NCI-H1436 treated with DMSO at 0.1 percent for 48 hours (cell line): Measurements from ENCODE around the gene ABCG2.
"Not testable (repeated sequence)": the region's sequence is repeated elsewhere in the genome, so short reads cannot be mapped to it uniquely, and the experiment has no call there.

Experiments used
- DNase-seq: peaks from one replicate; lab custom pipeline; 2025; lab: John Stamatoyannopoulos, UW

The ABCG2 gene

GRCh38 chr4:88166608-88167007, 8.2 kb upstream of the ABCG2 start:
- no peak for DNase-seq

DNA sequence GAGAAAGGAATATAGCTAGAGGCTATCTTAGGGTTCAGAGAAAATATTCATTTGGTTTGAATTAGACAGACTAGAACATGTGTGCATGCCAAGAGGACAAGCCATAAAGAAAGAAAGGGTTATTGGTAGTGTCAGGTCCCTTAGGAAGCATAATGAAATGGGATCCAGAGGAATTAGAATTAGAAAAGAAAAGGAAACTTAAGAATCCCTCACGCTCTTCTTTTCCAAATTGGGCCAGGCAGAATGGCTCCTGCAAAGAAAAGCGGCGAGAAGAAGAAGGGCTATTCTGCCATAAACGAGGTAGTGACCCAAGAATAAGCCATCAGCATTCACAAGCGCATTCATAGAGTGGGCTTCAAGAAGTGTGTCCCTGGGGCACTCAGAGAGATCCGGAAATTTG, 4.9 kb upstream of the ABCG2 start:
- DNase-seq: no peak

DNA sequence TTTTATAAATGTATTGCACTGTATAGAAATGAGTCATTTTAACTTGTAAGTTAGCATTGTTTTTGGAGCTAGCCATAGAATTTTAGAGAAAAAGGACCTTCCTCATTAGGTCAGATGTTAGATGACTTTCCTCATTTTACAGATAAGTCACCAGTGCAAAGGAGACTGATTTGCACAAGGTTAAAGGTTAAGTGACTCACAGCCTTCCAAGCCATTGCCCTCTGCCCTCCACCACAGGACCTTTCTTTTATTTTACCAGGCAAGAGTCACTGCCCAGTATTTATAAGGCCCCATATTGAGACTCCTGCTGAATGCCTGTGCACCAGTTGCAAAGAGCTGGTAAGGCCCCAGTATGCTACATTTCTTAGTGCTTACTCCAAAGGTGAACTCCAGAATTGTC, 4.2 kb upstream of the ABCG2 start:
- no peak for DNase-seq

GRCh38 chr4:88159229-88159725, 838 bp upstream of the ABCG2 start:
- DNase-seq: no peak

DNA sequence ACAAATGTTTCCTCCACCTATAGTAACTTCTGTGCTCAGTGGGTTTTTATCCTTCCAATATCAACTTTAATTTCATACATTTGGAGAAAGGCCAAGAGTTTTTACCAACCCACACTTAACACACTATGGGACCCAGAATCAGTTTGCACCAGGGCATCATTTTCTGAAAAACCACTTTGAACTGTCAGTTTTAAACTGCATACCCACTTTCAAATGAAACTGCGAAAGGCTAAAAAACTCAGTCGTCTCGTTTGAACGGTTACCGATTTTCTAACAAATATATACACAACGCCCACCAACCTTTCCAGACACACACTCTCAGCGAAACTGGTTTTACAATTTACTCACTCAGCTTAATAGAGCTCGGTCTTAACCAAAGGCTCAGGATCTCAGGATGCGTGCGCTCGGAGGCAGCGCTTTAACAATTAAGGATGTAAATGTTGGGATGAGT, 376 bp downstream of the ABCG2 start:
- DNase-seq: no peak

- DNase-seq: not testable (repeated sequence)
These were observed 6.1 kb downstream of the ABCG2 start for GRCh38 chr4:88152331-88152730.

DNA sequence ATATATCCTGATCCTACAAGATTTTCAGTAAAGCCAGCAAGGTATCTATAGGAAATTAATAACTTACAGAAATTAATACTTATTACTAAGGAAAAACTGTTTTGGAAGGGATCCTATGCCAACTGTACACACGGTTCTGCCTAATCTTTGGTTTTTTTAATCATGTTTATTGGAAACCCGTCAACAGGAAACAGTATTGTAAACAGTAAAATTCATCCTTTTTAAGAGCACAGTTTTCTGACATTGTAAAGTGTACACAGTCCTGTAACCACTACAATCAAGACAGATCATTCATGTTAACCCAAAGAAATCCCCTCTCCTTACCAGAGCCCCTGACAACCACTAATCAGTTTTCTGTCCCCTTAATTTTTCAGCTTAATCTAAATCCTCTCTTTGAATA, 9.9 kb downstream of the ABCG2 start:
- DNase-seq: no peak

- no peak for DNase-seq
These were observed 10.6 kb downstream of the ABCG2 start for GRCh38 chr4:88147799-88148217.

GRCh38 chr4:88146891-88147290, 11.5 kb downstream of the ABCG2 start:
- DNase-seq: no peak

- DNase-seq: no peak
These were observed 13.6 kb downstream of the ABCG2 start for GRCh38 chr4:88144866-88145300.

DNA sequence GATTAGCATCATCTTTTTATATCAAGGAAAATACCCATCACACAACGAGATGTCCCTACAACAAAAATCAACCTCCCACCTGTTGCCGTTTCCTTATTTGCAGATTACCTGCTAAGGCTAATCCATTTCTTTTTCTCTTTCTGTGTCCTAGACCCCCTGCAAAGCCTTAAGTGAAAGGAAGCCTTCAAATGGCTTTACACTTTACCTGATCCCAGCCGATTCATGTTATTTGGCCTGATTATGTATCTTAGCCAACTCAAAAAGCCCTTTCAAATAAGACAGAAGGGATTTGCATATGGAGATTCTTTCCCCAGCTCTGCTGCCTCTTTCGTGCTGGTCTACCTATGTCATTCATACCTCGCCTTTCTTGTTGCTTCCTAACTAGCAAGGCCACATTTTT, 14.4 kb downstream of the ABCG2 start:
- DNase-seq: no peak

- no peak for DNase-seq
These were observed 14.9 kb downstream of the ABCG2 start for GRCh38 chr4:88143504-88143903.

GRCh38 chr4:88138561-88138960, 19.9 kb downstream of the ABCG2 start:
- DNase-seq: no peak

DNA sequence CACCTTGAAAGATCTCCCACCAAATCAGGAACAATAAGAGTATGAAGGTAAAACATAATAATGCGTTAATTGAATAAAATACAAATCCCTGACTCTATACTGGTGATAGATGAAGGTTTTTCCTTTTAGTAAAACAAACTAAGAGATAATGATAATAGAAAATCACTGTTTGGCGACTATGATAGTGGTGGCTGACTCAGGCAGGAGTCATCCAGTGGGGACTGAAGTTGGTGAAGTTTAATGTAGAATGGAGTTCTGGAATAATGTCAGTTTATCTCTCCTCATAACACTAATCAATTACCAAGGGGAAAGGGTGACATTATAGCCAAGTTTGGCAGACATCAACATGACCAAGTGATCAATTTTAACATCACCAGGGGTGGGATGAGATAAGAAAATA, 21.3 kb downstream of the ABCG2 start:
- no peak for DNase-seq

GRCh38 chr4:88136249-88136648, 22.2 kb downstream of the ABCG2 start:
- no peak for DNase-seq

GRCh38 chr4:88135356-88135663, 23.1 kb downstream of the ABCG2 start:
- no peak for DNase-seq

DNA sequence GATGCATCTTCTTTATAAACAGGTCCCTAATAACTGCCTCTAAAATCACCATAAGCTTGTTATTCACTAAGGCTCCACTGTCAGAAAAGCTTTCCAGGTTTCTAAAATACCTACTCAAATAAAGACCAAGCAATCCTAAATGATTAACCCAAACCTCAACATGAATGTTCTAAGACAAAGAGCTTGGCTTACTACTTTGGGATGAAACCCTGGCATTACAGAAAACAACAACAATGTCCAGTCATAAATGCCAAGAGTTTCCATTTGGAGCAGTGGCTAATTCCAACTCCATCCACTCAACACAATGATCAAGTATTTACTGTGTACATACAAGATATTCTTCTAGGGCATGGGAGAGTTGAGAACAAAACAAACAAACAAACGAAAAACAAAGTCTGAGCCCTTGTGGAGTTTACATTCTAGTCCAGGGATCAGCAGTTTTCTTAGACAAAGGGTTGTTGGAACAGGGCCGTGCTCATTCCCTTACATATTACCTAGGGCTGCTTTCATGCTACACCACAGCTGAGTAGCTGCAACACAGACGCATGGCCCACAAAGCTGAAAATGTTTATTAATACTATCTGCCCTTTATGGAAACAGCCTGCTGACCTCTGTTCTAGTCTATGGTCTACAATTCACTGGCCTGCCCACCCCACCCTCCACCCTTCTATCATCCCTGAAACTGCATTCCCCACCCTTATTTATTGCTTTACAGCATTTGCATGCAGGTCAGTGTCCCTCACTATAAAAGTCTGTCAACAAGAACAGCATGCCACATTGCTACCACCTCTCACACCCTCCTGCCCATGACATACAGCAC, 23.7 kb downstream of the ABCG2 start:
- no peak for DNase-seq

- no peak for DNase-seq
These were observed 24.3 kb downstream of the ABCG2 start for GRCh38 chr4:88134111-88134510.

GRCh38 chr4:88130544-88131305, 27.7 kb downstream of the ABCG2 start:
- DNase-seq: no peak

DNA sequence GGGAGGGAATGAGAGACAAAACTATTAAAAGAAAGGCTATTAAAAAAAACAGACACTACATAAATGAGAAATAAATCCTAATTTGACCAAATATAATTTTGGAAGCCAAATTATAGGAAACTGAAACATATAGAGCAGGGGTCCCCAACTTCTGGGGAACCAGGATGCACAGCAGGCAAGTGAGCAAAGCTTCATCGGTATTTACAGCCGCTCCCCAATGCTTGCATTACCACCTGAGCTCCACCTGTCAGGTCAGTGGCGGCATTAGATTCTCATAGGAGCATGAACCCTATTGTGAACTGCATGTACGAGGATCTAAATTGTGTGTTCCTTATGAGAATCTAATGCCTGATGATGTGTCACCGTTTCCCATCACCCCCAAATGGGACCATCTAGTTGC, 28.4 kb downstream of the ABCG2 start:
- no peak for DNase-seq

DNA sequence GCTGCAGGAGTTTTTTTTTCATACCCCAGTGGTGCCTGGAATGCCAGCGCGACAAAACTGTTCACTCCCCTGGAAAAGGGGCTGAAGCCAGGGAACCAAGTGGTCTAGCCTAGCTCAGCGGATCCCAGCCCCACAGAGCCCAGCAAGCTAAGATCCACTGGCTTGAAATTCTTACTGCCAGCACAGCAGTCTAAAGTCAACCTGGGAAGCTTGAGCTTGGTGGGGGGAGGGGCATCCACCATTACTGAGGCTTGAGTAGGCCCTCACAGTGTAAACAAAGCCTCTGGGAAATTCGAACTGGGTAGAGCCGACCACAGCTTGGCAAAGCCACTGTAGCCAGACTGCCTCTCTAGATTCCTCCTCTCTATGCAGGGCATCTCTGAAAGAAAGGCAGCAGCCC, 36.2 kb downstream of the ABCG2 start:
- not testable (repeated sequence) for DNase-seq

DNA sequence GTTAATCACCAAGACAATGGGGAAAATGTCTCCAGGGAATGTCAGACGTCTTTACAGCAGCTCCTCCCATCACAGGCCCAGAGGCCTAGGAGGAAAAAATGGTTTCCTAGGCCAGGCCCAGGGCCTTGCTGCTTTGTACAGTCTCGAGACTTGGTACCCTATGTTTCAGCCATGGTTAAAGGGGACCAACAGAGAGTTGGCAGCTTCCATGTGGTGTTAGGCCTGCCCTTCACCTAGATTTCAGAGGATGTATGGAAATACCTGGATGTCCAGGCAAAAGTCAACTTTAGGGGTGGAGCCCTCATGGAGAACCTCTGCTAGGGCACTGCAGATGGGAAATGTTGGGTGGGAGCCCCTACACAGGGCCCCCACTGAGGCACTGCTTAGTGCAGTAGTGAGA, 38.5 kb downstream of the ABCG2 start:
- no peak for DNase-seq

DNA sequence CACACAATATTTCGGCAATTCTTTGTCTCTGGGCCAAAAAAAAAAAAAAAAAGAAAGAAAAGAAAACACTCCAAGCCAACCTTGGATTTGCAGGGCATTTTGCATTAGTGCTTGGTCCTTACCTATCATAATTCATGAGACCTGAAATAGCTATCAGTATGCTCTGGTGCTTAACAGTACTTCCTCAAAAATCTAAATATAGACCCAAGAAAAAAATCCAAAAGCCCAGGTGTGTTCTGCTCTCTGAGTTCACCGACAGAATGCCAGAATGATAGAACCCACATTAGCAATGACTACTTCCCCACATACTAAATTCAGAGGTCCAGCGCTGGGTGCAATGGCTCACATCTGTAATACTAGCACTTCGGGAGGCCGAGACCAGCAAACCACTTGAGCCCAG, 42.9 kb downstream of the ABCG2 start:
- no peak for DNase-seq
